ENCODE data around the gene GATA5.

GATA5 gene

DNA sequence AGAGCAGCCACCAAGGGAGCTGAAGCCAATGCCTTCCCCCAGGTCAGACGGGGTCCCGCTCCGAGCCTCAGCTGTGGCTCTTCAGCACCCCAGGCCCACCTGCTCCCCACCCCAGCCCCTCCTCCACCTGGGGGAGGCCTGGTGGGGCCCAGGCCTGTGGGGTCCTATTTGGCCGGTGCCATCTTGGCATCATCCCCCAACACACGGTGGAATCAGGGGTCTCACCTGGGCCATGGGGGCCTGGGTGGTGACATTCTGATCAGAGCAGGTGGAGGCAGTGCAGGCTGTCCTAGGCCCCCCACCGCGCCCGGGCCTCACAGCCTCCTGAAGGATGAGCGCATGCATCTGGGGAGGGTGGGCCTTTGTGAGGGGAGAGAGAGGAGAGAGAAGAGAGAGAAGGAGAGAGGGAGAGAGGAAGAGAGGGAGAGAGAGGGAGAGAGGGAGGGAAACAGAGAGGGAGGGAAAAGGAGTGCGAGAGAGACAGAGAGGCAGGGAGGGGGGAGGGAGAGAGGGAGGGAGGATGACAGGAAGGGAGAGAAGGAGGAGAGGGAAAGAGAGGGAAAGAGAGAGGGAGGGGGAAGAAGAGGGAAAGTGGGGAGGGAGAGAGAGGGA is 24.5 kb downstream of the GATA5 start:
- no peak for DNase-seq

DNA sequence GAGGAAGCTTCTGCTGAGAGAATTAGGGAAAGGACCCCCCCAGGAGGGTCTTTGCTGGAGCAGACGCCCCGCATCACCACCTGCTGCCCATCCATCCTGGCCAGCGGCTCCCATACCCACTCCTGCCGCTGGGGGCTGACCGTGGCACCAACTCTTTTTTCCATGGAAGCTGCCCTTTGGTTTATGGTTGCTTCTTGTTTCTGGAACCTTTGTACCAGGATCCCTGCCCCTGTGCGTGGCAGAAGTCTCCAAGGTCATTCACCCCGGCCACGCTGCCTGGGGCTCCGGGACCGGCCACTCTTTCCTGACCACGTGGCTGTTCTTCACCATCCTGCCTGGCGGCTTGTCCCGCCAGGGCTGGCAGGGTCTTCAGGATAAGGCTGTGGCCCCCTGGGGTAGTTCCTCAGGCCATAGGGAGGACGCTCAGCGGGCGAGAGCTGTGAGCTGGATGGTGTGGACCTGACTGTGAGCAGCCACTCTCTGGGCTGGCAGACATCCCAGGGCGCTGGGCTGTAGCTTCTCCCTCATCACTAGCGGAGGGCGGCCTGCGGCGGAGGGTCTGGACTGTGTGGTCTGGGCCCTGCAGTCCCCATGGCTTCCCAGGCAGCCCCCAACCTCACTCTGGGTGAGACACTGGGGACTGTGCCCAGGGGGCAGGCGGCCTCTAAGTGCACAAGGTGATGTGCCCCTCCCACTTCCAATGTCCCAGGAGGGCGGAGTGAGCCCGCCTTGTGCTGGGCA is 25.7 kb downstream of the GATA5 start:
- no peak for DNase-seq

DNA sequence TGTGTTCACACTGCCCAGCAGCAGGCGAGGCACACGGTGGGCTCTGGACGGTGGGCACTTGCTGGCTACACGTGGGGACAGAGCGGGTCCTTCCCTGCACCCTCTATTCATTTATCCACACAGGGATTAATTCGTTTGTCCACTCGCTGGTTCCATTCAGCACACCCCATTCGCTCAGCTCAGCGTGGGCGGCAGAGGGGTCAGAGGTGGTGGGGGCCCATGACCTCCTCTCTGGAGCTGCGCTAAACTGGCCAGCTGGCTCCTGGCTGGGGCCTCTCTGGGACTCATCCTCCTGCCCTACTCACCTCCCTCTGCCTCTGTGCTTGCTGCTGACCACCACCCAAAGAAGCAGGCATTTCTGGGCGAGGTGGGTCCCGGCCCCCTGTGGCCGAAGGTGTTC is 27.0 kb downstream of the GATA5 start:
- no peak for DNase-seq

DNA sequence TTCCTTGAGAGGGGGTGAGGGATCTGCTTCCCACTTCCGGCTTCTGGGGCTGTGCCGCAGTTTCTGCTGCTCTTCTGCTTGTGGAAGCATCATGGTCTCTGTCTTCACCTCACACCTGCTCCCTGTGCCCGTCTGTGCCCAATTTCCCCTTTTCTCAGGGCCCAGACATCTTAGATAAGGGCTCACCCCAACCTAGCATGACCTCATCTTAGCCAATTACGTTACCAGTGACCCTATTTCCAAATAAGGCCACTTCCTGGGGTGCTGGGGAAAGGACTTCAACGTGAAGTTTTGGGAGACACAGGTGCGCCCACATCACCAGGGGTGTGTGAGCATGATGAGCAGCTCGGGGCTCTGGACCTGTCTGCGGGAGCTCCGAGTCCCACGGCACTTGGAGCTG is 27.8 kb downstream of the GATA5 start:
- DNase-seq, result no peak

DNA sequence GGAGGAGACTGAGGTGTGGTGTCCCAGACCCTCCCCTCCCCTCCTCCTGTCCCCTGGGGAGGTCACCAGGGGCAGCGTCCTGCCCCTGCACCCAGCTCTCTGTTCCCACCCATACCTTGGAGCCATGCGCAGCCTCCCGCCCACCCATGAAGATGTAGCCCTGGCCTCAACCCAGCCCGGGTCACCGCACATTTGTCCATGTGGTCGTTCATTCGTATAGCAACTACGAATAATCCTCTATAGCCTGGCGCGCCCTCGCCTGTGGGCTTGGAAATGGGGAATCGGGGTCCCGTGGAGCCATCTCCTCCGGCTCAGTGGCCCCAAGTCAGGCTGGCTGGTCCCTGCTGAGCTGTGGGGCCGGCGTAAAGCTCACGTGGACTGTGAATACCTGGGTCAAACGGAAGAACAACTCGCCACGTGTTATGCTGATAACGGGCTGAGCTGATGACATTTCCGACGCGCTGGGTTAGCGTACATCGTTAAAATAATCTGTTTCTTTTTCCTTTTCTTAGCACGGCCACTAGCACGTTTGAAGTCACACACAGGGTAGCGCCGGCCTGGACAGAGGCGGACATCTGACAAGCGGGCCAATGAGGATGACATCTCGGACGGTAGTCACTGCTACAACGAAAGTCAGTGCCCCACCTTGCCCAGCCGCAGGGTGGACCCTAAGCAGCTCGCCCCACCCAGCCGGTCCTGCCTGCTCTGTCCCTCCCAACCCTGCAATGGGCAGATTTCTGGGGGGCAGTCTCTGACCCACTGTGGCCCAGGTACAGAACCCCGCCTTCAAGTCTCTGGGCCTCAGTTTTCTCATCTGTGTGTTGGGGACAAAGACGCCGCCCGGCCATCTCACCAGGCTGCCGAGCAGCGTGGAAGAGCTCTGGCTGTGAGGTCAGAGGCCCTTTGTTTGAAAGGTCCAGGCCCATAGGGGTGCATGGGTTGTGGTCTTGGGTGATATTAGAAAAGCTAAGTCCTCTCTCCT is 28.6 kb downstream of the GATA5 start:
- DNase-seq, result no peak

DNA sequence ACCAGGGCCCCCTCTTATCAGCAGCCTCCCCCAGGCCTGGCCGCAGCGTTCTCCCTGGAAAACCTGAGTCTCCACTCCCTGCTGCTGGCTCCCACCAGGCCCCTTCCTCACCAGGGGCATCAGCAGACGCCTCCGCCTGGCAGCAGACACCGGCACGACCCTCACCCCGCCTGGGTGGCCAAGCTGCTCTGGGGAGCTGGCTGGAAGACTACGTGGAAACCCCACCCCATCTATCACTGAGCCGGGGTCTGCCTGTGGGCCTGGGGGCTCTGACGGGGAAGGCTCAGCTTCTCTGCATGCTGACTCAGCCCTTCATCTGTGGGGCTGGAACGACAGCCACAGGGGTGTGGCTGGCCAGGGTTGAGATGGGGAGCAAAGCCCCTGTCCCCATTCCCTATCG is 29.3 kb downstream of the GATA5 start:
- no peak for DNase-seq

DNA sequence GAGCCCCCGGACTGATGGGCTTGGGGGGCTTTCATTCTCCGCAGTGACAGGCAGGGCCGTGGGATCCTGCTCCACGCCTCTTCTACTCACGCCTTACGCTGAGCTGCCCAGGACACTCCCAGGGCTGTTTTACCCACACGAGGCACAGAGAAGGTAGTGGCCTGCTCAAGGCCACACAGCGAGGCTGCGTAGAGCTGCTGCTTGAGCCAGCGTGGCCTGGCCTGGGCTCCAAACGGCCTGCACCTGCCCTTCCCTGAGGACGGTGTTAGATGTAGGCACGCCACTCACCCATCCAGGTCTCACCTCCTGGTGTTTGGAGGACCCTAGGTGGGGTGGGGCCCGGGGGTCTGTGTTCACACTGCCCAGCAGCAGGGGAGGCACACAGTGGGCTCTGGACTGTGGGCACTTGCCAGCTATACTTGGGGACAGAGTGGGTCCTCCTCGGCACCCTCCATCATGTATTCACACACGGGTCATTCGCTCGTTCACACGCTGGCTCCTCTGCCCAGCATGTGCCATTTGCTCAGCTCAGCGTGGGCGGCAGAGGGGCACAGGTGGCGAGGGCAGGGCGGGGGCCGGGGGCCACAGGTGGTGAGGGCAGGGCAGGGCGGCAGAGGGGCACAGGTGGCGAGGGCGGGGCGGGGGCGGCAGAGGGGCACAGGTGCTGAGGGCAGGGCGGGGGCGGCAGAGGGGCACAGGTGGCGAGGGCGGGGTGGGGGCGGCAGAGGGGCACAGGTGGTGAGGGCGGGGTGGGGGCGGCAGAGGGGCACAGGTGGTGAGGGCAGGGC is 30.0 kb downstream of the GATA5 start:
- no peak for DNase-seq

DNA sequence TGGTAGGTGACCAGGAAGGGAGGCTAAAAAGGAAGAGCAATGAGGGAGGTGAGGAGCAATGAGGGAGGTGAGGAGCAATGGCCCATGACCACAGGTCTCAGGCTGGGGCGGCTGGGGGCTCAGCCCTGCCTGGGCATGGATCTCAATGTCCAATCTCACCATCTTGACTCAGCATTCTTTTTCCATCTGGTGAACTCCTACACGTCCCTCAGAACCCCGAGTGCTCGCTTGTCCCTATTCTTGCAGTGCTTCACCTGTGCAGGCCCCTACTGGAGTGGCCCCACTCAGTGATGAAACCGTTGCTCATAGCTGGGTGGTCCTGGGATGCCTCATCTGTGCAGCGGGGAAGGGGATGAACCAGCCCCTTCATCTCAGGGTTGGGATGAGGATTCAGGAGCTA is 31.5 kb downstream of the GATA5 start:
- no peak for DNase-seq

DNA sequence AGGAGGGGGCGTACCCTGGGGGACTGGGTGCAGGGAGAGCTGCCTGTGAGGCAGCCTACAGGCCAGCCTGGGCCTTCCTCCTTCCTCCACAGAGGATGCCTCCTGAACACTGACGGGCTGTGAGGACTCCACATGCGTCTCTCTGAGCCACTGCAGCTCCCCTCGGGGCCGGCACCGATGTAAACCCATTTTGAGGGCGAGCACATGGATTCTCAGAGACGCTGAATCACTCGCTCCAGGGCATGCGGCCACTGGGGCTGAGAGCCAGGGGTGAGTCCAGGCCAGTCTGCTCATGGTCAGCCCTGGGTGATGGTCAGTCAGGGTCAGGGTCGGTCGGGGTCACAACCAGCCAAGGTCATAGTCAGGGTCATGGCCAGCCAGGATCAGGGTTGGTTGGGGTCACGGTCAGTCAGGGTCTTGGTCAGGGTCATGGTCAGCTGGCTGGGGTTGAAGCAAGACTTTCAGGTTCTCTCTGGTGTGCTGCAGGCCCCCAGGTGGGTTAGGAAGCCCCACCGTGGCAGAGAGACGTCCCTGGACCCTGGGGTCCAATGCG is 33.7 kb downstream of the GATA5 start:
- DNase-seq, result no peak

DNA sequence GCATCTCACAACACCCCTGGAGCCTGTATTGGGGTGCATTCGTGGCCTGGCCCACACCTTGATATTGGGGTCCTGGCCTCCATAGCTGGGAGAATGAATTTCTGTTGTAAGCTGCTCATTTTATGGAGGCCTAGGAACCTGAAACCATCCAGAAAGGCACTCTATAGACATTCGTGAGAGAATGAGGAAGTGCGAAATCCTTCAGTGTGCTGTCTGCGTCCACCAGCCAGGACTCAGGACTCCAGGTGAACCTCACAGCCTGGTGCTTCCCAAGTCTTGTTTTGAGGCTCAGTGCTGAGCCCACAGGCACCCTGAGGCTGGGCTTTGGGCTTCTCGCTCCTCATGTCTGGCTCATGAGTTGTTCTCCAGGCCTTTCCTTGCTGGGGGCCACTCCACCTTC is 36.6 kb downstream of the GATA5 start:
- no peak for DNase-seq

DNA sequence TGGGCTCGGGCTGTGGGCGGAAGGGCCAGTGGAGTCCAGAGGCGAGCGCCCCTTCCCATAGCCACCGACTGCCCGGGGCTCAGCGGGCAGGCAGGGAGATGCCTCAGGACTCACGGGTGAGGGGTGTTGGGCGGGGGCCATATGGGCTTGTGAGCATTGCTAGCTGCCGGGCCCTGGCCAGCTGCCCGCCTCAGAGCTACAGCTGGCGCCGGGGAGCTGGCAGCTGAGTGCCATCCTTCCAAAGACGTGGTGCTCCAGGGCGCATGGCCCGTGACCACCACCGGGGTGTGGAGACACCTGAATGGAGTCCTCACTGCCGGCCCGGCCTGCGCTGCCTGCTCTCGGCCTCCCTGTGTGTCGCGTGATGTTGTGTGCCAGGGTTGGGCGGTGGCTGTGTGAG is 37.9 kb downstream of the GATA5 start:
- peak; percentile 60 for DNase-seq

DNA sequence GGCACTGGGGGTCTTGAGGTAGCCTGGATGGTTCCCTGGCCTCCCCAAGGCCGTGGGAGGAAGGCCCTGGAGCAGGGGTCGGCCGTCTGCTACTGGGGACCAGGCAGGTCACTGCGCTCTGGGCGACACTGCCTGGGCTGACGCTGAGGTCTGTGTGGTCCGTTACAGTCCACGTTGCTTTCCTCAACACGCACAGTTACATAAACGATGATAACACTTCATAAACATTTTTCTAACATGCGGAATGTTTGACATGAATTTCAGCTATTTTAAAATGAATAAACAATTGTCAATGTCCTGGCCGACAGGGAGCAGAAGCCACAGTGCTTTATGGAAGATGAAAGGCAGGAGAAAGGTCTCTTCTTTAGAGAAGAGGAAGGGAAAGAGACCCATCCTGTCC is 38.3 kb downstream of the GATA5 start:
- DNase-seq, result no peak

DNA sequence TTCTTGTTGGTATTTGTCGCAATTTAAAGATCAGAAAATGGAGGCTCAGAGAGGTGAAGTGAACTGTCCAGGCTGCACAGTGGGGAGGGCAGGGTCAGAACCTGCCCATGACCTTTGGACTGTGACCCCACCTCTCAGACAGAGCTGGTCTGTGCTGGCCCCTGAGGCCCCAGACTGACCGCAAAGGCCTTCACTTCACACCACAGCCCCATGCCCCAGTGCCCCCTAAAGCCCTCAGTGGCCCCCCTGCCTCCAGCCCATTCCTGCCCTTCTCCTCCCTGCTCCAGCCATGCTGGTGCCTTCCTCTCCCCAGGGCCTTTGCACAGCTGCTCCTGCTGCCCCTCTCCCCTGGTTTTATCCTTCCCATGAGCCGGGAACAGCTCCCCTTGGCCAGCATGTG is 39.1 kb downstream of the GATA5 start:
- DNase-seq, result no peak

DNA sequence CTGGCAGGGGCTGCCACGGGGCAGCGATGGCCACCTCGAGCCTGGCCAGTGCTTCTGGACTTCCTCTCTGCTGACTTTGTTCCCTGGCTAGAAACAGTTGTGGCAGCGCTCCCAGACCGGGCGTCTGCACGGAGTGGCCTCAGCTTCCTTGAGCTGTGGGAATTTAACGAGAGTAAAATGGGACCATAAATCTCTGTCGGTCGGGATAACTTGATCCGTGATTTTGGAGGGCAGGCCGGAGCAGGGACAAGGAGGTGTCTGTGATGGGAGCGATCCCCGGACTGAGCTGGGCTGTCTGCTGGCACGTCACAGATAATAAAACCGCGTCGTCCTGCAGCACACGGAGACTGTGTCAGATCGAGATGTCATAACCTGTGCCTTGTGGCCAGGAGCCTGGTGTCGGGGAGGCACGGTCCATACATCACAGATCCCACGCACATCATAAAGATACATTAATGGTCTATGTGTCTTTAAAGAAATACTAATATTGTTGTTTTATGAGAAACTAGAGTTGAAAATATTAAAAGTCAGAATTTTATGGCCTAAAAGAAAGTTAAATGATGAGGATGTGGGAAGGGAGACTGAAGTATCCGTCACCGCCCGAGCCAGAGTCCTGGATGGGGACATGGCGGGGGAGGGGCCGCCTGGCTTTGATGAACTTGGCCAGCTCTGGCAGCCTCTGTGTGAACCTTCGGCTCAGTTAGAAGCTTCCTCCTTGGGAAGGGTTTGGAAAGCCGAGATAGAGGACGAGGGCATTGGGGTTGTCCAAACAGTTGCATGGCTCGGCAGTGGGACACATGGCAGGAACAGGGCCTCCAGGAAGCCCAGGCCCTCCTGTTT is 41.9 kb downstream of the GATA5 start:
- DNase-seq, result no peak

DNA sequence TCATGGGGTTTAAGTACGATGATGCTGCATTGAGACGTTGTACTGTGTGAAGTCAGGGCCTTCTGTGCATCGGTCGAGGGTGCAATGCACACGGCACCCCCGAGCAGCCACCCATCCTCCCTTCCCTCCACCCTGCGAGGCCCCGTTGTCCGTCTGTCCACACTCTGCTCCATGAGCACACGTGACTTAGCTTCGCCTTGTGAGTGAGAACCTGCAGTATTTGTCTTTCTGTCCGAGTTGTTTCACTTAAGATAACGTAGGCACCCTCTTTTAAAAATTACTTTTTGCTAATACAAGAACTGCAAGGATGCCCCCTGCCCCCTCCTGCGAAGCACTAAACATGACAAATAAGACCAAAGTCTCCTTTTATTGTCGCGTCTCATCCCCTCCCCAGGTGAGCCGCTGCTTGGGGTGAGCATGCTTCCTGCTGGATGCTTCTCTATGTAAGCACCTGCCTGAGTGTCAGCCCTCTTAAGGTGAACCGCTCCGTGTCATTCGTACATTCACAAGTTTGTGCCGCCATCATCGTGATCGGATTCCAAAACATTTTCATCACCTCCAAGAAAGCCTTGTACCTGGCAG is 44.8 kb downstream of the GATA5 start:
- no peak for DNase-seq

DNA sequence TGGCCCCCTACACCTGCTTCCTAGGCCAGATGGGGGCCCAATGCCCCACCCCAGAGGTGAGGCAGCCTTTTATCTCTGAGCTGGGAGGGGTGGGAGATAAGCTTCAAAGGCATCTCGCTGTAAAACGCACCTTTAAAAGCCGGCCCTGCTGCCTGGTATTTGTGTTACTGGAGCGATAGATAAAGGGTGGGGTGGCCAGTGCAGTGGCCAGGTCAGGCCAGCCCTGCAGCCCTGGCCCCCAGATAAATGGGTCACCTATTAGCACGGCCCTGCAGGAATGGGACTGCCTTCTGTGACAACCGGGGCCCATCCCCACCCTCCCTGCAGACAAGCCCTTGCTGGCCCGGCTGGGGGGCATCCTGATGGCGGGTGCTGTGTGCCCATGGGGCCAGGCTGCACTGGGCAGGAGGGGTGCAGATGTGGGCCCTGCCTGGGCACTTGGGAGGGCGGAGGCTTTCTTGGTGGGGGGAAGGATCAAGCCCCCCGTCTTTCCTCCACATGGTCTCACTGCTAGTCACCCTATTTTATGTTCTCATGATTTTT is 45.4 kb downstream of the GATA5 start:
- no peak for DNase-seq

DNA sequence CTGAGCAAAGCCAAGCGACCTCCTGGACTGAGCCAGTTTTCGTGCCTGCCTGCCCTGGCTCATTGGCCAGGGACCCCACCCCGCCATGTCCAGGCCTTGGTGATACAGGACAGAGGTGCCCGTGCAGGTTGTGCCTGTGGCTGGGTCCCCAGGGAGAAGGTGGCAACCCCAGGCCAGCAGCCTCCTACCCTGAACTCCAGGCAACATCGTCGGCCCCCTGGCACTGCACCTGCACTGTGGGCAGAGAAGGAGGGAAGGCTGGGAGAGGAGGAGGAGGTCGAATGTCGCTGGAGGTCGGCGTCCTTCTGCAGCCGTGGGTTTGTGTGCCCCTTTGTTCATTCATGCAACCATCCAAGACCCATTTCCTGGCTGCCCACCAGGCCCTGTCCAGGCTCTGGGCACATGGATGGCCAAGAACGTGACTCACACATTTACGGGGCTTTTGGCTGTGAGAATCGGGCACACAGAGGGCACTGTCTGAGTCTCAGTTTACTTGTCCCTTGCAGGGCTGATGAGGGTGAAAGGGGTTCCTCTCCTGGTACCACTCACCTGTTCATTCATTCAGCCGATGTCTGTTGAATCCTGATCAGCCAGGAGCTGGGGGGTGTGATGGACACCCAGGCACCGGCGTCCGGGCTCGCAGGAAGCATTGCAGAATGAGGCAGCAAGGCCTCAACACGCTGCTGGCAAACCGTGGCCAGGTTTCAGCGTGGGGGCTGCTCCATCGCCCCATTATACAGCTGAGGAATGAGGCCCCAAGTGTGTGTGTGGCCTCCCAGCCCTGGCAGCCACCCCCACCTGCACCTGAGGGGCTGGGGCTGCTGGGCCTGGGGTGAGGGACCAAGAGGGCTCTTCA is 46.1 kb downstream of the GATA5 start:
- no peak for DNase-seq

DNA sequence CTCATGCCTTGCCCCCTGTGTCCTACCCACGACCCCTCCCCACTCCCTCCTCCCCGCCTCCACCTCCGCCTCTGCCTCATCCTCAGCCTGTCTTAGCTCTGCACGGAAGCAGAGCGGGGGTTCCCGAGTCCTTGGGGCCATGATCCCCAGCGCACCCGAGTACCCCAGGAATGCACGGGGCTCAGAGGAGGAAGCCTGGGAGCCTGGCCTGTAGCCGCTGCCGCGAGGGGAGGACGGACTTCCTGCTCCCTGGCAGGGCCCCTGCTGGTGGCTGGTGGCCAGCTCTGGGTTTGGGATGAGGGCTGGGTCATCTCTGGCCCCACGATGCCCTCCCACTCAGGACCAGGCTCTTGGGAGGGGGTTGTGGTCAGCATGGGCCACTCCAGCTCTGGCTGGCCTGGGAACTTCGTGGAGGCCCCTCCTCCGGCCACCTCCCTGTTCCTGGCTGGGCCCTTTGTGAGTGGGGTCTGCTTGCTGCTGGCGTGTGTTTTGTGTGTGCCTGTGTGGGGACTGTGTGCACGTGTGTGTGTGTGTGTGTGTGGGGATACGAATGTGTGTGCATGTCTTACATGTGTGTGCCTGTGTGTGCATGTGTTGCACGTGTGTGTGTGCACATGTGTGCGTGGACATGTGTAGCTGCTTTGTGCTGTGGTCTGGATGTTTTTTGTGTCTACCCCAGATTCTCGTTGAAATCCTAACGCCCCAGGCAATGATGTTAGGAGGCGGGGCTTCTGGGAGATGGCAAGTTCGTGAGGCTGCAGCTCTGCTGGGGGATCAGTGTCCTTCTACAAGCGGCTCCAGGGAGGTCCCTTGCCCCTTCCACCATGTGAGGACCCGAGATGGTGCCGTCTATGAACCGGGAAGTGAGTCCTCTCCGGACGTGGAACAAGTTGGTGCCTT is 47.1 kb downstream of the GATA5 start:
- DNase-seq, result no peak

DNA sequence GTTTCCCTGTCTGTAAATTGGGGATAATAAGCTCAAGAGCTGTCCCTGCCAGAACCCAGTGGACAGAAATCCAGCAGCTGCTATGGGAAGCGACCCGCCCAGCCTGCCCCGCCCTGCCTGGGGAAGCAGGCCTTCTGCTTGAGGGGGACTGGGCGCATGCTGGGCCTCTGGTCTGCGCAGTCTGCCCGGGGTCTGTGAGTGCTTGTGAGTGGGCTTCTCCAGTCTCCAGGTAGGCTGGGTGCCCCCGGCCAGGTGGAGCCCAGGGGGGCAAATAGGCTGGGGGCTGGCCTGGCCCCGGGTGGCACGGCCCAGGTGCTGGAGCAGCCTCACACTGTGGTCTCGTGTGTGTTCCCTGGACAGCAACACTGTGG is 47.8 kb downstream of the GATA5 start:
- DNase-seq, result no peak

All from NCI-H2029 treated with DMSO at 0.1 percent for 48 hours (cell line).